Smooth muscle cell (in vitro differentiated cells): Measurements from ENCODE around the gene NDUFAF2. TPM values are rescaled to one million over a fixed set of nuclear protein-coding genes. Genes with fewer than 3 reads are reported as not detected.

Experiments
- DNase-seq: peaks from one replicate; lab custom pipeline; 2025; ENCODE audit not compliant: unreplicated experiment; lab: John Stamatoyannopoulos, UW
- H2AFZ ChIP-seq: fragments of 200-600 bp; sonication (generic); 2 replicates; pipeline ENCODE4 v1.6.0; 2016; ENCODE audit warnings: antibody characterized with exemption, low read depth, mild to moderate bottlenecking
- H3F3A ChIP-seq: fragments of 200-600 bp; sonication (generic); 2 replicates; pipeline ENCODE4 v1.6.0; 2017; ENCODE audit warnings: antibody characterized with exemption, low read depth
- H3K27ac ChIP-seq: fragments of 200-600 bp; sonication (generic); 2 replicates; pipeline ENCODE4 v1.5.1; 2016; ENCODE audit warnings: low read depth, mild to moderate bottlenecking
- H3K27me3 ChIP-seq: fragments of 200-600 bp; sonication (generic); 2 replicates; pipeline ENCODE4 v1.6.1; 2016; ENCODE audit warnings: low read depth, mild to moderate bottlenecking
- H3K36me3 ChIP-seq: fragments of 200-600 bp; sonication (generic); 2 replicates; pipeline ENCODE4 v1.5.1; 2016; ENCODE audit warnings: low read depth
- H3K4me1 ChIP-seq: fragments of 200-600 bp; sonication (generic); 2 replicates; pipeline ENCODE4 v1.5.1; 2016; ENCODE audit warnings: low read depth
- H3K4me2 ChIP-seq: fragments of 200-600 bp; sonication (generic); 2 replicates; pipeline ENCODE4 v1.6.0; 2016; ENCODE audit warnings: mild to moderate bottlenecking
- H3K4me3 ChIP-seq: fragments of 200-600 bp; sonication (generic); 2 replicates; pipeline ENCODE4 v1.5.1; 2016; ENCODE audit warnings: mild to moderate bottlenecking
- H3K79me2 ChIP-seq: fragments of 200-600 bp; sonication (generic); 2 replicates; pipeline ENCODE4 v1.6.0; 2016; ENCODE audit warnings: low read depth, mild to moderate bottlenecking
- H3K9ac ChIP-seq: fragments of 200-600 bp; sonication (generic); 2 replicates; pipeline ENCODE4 v1.6.0; 2016; ENCODE audit warnings: low read depth
- H3K9me3 ChIP-seq: fragments of 200-600 bp; sonication (generic); replicated peaks from 2 replicates; pipeline ENCODE4 v1.5.1; 2016; ENCODE audit warnings: low read depth
- H4K20me1 ChIP-seq: fragments of 200-600 bp; sonication (generic); 2 replicates; pipeline ENCODE4 v1.6.0; 2016; ENCODE audit warnings: low read depth
- CTCF ChIP-seq: fragments of 200-600 bp; sonication (generic); IDR thresholded peaks from 2 replicates; pipeline ENCODE4 v1.5.1; 2017; ENCODE audit warnings: borderline replicate concordance, mild to moderate bottlenecking, antibody characterized with exemption; ENCODE audit not compliant: insufficient read depth, poor library complexity, severe bottlenecking
- WGBS: methylation state at CpG from one replicate; pipeline ENCODE4 v1.1.7; 2016; ENCODE audit warnings: low lambda C conversion rate; 5-methylcytosine and 5-hydroxymethylcytosine counted together
- polyA plus RNA-seq: library from polyadenylated mRNA; unstranded; fragments of >200 nt; fragmentation: Nextera tagmentation; extraction: Ambion mirVana; gene quantifications from 2 replicates; pipeline ENCODE4 v1.2.1, GENCODE V29; 2016
- total RNA-seq: library from RNA; depleted of rRNA; stranded (reverse); fragments of >200 nt; gene quantifications from 2 replicates; pipeline ENCODE4 v1.2.3, GENCODE V29; 2014

Gene NDUFAF2
- total and polyA plus RNA-seq, 2 experiments from 2014 or later: 39.1 to 71.2 TPM

GRCh38 chr5:61180886-61181285 is 235.9 kb downstream of the NDUFAF2 start:
- Histone ChIP-seq H3K4me1 (no peaks in the 10 kb centered on the region), H3K27me3 (no peaks in the 10 kb centered on the region)

GRCh38 chr5:61182449-61182848 is 237.4 kb downstream of the NDUFAF2 start:
- no peaks in the 10 kb centered on the region for H3K36me3 ChIP-seq
- DNase-seq: no peak
- H3K4me2 ChIP-seq: no peak overlapping the region
- H3K79me2 ChIP-seq: no peaks in the 10 kb centered on the region
- no peak for TF ChIP-seq CTCF
- no peak overlapping the region for H3K9ac ChIP-seq
- no peaks in the 10 kb centered on the region for H4K20me1 ChIP-seq
- no peak overlapping the region for H2AFZ ChIP-seq
- no peaks in the 10 kb centered on the region for H3K9me3 ChIP-seq
- H3K27ac ChIP-seq: no peak overlapping the region
- 91% methylated on average over 2 of the region's 2 CpGs for WGBS
- H3K4me3 ChIP-seq: no peak overlapping the region
- no peaks in the 10 kb centered on the region for H3K27me3 ChIP-seq
- H3F3A ChIP-seq: no peaks in the 10 kb centered on the region
- no peaks in the 10 kb centered on the region for H3K4me1 ChIP-seq

More at GRCh38 chr5:61180886-61181285, 235.9 kb downstream of the NDUFAF2 start:
- Histone ChIP-seq H3K4me2 (no peak overlapping the region), H3K79me2 (no peaks in the 10 kb centered on the region), H3K9ac (no peak overlapping the region), H3K4me3 (no peak overlapping the region), H3K9me3 (no peaks in the 10 kb centered on the region), H4K20me1 (no peaks in the 10 kb centered on the region), H3K27ac (no peak overlapping the region), H2AFZ (no peak overlapping the region), H3F3A (no peaks in the 10 kb centered on the region), H3K36me3 (no peaks in the 10 kb centered on the region)
- WGBS: 95% methylated on average over 2 of the region's 2 CpGs
- TF ChIP-seq CTCF: no peak
- DNase-seq: no peak

GRCh38 chr5:61183538-61183937 is 238.5 kb downstream of the NDUFAF2 start:
- Histone ChIP-seq H3K79me2 (no peaks in the 10 kb centered on the region), H2AFZ (no peak overlapping the region), H3K27me3 (no peaks in the 10 kb centered on the region), H3K4me3 (no peak overlapping the region), H4K20me1 (no peaks in the 10 kb centered on the region), H3K36me3 (no peaks in the 10 kb centered on the region), H3K4me1 (no peaks in the 10 kb centered on the region), H3F3A (no peaks in the 10 kb centered on the region), H3K27ac (no peak overlapping the region), H3K4me2 (no peak overlapping the region), H3K9me3 (no peaks in the 10 kb centered on the region), H3K9ac (no peak overlapping the region)
- 93% methylated on average over 1 of the region's 1 CpG for WGBS
- no peak for DNase-seq
- TF ChIP-seq CTCF: no peak

- Histone ChIP-seq H3K27ac (peak overlapping the region; percentile 22), H3F3A (no peaks in the 10 kb centered on the region), H2AFZ (no peak overlapping the region), H3K4me1 (no peaks in the 10 kb centered on the region), H3K9ac (no peak overlapping the region), H3K36me3 (no peaks in the 10 kb centered on the region), H3K4me2 (peak overlapping the region; percentile 63), H3K79me2 (no peaks in the 10 kb centered on the region), H3K27me3 (no peaks in the 10 kb centered on the region), H3K4me3 (no peak overlapping the region), H3K9me3 (no peaks in the 10 kb centered on the region), H4K20me1 (no peaks in the 10 kb centered on the region)
- WGBS: 55% methylated on average over 2 of the region's 2 CpGs
- TF ChIP-seq CTCF: no peak
- DNase-seq: no peak
These were observed 239.7 kb downstream of the NDUFAF2 start for GRCh38 chr5:61184708-61185107.
